ENCODE data around the gene NRAS.

DNA sequence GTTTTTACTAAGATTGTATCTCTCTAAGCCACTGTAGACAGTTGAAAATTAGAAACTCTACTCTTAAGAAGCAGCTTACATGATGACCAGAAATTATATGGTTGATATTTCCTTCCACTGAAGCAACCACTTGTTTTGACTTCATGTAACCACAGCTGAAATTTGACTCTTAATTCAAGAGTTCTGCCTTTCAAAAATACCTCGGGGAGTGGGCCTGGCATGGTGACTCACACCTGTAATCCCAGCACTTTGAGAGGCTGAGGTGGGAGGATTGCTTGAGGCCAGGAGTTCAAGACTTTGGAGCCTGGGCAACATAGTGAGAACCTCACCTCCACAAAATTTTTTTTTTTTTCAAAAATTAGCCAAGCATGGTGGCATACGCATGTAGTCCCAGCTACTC is 25.5 kb downstream of the NRAS start:
- TF ChIP-seq TBP (optimal IDR thresholded peaks at IDR 0.05; ENCODE audit: low read depth, low read length) (no peak), ZBTB7A (IDR thresholded peaks at IDR 0.05; ENCODE audit: borderline replicate concordance, control insufficient read depth, low read depth, low read length) (no peak), POLR2A (conservative IDR thresholded peaks at IDR 0.05) (no peak), NKRF (IDR thresholded peaks at IDR 0.05; ENCODE audit: borderline replicate concordance) (no peak), RAD51 (IDR thresholded peaks at IDR 0.05; ENCODE audit: borderline replicate concordance, low read depth) (no peak), ATF3 (IDR thresholded peaks at IDR 0.05) (no peak), ATF3 (CRISPR knock-in tag; conservative IDR thresholded peaks at IDR 0.05) (no peak), NFRKB (IDR thresholded peaks at IDR 0.05; ENCODE audit: low read depth) (no peak), POU5F1 (IDR thresholded peaks at IDR 0.05; ENCODE audit: borderline replicate concordance, low read depth, low read length, partially characterized antibody) (no peak), ID3 (CRISPR knock-in tag; IDR thresholded peaks at IDR 0.05) (no peak), ID3 (tag; IDR thresholded peaks at IDR 0.05) (no peak), ZEB2 (IDR thresholded peaks at IDR 0.05) (no peak), HDAC6 (IDR thresholded peaks at IDR 0.05; ENCODE audit: low read depth, low read length) (no peak), GABPA (tag; conservative IDR thresholded peaks at IDR 0.05; ENCODE audit: low read depth) (no peak), RCOR1 (IDR thresholded peaks at IDR 0.05; ENCODE audit: borderline replicate concordance in 1 of 2, low read depth in 2 of 2, low read length in 2 of 2) (no peak), TFE3 (CRISPR knock-in tag; IDR thresholded peaks at IDR 0.05) (no peak)
